ENCODE measurements around the gene GTF2H1.

The GTF2H1 gene

DNA sequence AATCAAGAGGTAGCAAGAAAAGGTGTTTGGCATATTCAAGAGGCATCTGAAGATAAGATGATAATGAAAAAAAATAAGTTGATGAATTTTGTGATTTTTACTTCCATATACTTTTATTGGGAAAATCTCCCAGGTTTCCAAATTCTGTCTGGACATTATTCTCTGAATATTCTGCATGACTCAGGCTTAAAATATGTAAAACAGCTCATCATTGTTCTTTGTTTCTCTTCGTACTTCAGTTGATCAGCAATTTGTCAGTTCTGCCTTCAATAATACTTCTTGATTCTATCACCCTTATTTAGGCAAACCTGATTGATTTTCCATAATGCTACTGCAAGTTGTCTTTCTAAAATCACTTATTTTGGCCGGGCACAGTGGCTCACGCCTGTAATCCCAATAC lies 30.2 kb downstream of the GTF2H1 start:
- TF ChIP-seq NFIC (IDR thresholded peaks at IDR 0.05) = no peak

DNA sequence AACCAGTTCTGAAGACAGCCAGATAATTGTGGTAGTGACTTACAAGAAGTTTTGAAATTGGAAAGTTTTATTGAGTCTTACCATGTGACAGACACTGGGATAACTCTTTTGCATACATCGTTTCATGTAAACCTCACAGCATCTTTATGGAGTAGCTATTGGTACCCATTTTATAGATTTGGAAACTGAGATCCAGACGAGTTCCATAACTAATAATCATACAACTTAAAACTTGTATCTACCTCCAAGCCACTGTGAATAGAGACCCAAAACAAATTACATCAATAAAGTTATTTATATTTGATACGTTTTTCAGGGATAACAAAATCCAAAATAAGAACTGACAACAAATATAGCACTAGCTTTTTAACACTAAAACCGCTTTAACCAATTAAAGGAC lies 36.3 kb downstream of the GTF2H1 start:
- TF ChIP-seq ZBTB7A (IDR thresholded peaks at IDR 0.05; ENCODE audit: low read depth) (no peak), YY1 (IDR thresholded peaks at IDR 0.05; ENCODE audit: low read depth) (no peak), CREB1 (IDR thresholded peaks at IDR 0.05; ENCODE audit: low read depth) (no peak), TAF1 (IDR thresholded peaks at IDR 0.05; ENCODE audit: low read depth) (no peak), FOXM1 (IDR thresholded peaks at IDR 0.05; ENCODE audit: borderline replicate concordance, low read depth) (no peak), EGR1 (IDR thresholded peaks at IDR 0.05) (no peak)
- TF ChIP-seq, protein P1, sequence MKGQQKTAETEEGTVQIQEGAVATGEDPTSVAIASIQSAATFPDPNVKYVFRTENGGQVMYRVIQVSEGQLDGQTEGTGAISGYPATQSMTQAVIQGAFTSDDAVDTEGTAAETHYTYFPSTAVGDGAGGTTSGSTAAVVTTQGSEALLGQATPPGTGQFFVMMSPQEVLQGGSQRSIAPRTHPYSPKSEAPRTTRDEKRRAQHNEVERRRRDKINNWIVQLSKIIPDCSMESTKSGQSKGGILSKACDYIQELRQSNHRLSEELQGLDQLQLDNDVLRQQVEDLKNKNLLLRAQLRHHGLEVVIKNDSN (IDR thresholded peaks at IDR 0.05) = no peak
- TF ChIP-seq, protein P2, sequence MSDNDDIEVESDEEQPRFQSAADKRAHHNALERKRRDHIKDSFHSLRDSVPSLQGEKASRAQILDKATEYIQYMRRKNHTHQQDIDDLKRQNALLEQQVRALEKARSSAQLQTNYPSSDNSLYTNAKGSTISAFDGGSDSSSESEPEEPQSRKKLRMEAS (IDR thresholded peaks at IDR 0.05) = no peak

DNA sequence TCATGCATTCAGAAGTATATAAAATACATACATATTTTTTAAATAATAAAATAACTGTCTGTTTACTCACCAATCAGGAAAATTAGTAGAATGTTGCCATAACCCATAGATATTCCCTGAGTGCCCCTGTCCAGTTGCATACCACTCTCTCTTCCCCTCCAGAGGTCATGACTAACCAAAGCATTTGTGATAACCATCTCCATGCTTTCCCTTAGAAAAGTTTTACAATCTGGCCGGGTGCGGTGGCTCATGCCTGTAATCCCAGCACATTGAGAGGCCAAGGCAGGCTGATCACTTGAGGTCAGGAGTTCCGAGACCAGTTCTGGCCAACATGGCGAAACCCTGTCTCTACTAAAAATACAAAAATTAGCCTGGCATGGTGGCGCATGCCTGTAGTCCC lies 38.8 kb downstream of the GTF2H1 start:
- no peak for TF ChIP-seq CREB1 (IDR thresholded peaks at IDR 0.05; ENCODE audit: low read depth)
- TF ChIP-seq YY1 (IDR thresholded peaks at IDR 0.05; ENCODE audit: low read depth) = no peak
- TF ChIP-seq FOXM1 (IDR thresholded peaks at IDR 0.05; ENCODE audit: borderline replicate concordance, low read depth) = no peak
- no peak for TF ChIP-seq EGR1 (IDR thresholded peaks at IDR 0.05)
- TF ChIP-seq, protein P3, sequence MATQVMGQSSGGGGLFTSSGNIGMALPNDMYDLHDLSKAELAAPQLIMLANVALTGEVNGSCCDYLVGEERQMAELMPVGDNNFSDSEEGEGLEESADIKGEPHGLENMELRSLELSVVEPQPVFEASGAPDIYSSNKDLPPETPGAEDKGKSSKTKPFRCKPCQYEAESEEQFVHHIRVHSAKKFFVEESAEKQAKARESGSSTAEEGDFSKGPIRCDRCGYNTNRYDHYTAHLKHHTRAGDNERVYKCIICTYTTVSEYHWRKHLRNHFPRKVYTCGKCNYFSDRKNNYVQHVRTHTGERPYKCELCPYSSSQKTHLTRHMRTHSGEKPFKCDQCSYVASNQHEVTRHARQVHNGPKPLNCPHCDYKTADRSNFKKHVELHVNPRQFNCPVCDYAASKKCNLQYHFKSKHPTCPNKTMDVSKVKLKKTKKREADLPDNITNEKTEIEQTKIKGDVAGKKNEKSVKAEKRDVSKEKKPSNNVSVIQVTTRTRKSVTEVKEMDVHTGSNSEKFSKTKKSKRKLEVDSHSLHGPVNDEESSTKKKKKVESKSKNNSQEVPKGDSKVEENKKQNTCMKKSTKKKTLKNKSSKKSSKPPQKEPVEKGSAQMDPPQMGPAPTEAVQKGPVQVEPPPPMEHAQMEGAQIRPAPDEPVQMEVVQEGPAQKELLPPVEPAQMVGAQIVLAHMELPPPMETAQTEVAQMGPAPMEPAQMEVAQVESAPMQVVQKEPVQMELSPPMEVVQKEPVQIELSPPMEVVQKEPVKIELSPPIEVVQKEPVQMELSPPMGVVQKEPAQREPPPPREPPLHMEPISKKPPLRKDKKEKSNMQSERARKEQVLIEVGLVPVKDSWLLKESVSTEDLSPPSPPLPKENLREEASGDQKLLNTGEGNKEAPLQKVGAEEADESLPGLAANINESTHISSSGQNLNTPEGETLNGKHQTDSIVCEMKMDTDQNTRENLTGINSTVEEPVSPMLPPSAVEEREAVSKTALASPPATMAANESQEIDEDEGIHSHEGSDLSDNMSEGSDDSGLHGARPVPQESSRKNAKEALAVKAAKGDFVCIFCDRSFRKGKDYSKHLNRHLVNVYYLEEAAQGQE (IDR thresholded peaks at IDR 0.05; ENCODE audit: low read depth) = no peak
- no peak for TF ChIP-seq CEBPB (IDR thresholded peaks at IDR 0.05)
- TF ChIP-seq, protein P1 (IDR thresholded peaks at IDR 0.05) = no peak
- no peak for TF ChIP-seq ZBTB7A (IDR thresholded peaks at IDR 0.05; ENCODE audit: low read depth)
- TF ChIP-seq, protein P2 (IDR thresholded peaks at IDR 0.05) = no peak
- TF ChIP-seq RAD21 (IDR thresholded peaks at IDR 0.05; ENCODE audit: low read depth) = no peak
- TF ChIP-seq TAF1 (IDR thresholded peaks at IDR 0.05; ENCODE audit: low read depth) = no peak
- no peak for TF ChIP-seq TCF12 (IDR thresholded peaks at IDR 0.05; ENCODE audit: low read depth)
- TF ChIP-seq TEAD4 (IDR thresholded peaks at IDR 0.05) = no peak
- TF ChIP-seq NFIC (IDR thresholded peaks at IDR 0.05) = no peak
- no peak for TF ChIP-seq EP300 (IDR thresholded peaks at IDR 0.05; ENCODE audit: borderline replicate concordance)

DNA sequence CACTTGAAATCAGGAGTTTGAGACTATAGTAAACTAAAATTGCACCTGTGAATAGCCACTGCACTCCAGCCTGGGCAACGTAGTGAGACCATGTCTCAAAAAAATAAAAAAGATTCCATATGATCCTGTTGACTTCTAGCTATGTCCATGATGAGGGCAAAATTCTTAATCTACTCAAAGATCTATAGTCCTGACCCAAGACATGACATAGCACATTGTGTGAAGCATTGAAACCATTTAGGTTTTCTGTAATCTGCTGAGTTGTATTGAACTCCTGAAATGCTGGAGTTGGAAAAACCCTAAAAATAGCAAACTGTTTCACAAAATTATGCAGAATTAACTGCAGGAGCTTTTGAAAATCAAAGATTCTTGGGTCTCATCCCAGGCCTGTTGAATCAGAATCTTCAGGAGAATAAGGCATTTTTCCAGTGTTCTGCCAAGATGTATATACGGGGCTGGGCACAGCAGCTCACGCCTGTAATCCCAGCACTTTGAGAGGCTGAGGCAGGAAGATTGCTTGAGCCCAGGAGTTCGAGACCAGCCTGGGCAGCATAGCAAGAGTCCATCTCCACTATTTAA lies 42.2 kb downstream of the GTF2H1 start:
- TF ChIP-seq RAD21 (IDR thresholded peaks at IDR 0.05; ENCODE audit: low read depth) (no peak), FOXM1 (IDR thresholded peaks at IDR 0.05; ENCODE audit: borderline replicate concordance, low read depth) (no peak), CREB1 (IDR thresholded peaks at IDR 0.05; ENCODE audit: low read depth) (no peak), ZBTB7A (IDR thresholded peaks at IDR 0.05; ENCODE audit: low read depth) (no peak), YY1 (IDR thresholded peaks at IDR 0.05; ENCODE audit: low read depth) (no peak), CEBPB (IDR thresholded peaks at IDR 0.05) (no peak), TEAD4 (IDR thresholded peaks at IDR 0.05) (no peak), TAF1 (IDR thresholded peaks at IDR 0.05; ENCODE audit: low read depth) (no peak), TCF12 (IDR thresholded peaks at IDR 0.05; ENCODE audit: low read depth) (no peak), EGR1 (IDR thresholded peaks at IDR 0.05) (no peak), NFIC (IDR thresholded peaks at IDR 0.05) (no peak)
- TF ChIP-seq, protein P2 (IDR thresholded peaks at IDR 0.05) = no peak
- TF ChIP-seq, protein P1 (IDR thresholded peaks at IDR 0.05) = no peak
- TF ChIP-seq, protein P3 (IDR thresholded peaks at IDR 0.05; ENCODE audit: low read depth) = no peak

DNA sequence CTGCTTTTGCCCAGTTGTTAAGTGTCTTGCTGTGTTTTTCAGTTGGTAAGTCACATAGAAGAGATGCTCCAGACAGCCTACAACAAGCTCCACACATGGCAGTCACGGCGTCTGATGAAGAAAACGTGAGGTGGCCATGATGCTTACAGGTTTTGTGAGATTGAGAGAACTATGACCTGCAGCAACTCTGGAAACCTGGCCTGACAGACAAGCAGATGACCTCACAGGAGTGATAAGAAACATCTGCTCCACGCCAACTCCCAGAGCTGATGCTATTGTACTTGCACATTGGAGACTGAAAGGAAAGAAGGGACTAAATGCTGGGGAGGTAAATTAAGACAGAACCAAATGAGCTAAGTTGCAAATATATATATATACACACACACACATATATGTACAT lies 43.4 kb downstream of the GTF2H1 start:
- TF ChIP-seq EP300 (IDR thresholded peaks at IDR 0.05; ENCODE audit: borderline replicate concordance) (no peak), NFIC (IDR thresholded peaks at IDR 0.05) (no peak), RAD21 (IDR thresholded peaks at IDR 0.05; ENCODE audit: low read depth) (no peak), YY1 (IDR thresholded peaks at IDR 0.05; ENCODE audit: low read depth) (no peak), TEAD4 (IDR thresholded peaks at IDR 0.05) (no peak), FOXM1 (IDR thresholded peaks at IDR 0.05; ENCODE audit: borderline replicate concordance, low read depth) (no peak), TAF1 (IDR thresholded peaks at IDR 0.05; ENCODE audit: low read depth) (no peak), EGR1 (IDR thresholded peaks at IDR 0.05) (no peak), TCF12 (IDR thresholded peaks at IDR 0.05; ENCODE audit: low read depth) (no peak), CREB1 (IDR thresholded peaks at IDR 0.05; ENCODE audit: low read depth) (no peak), ZBTB7A (IDR thresholded peaks at IDR 0.05; ENCODE audit: low read depth) (no peak), CEBPB (IDR thresholded peaks at IDR 0.05) (no peak)
- TF ChIP-seq, protein P1 (IDR thresholded peaks at IDR 0.05) = no peak
- TF ChIP-seq, protein P2 (IDR thresholded peaks at IDR 0.05) = no peak
- TF ChIP-seq, protein P3 (IDR thresholded peaks at IDR 0.05; ENCODE audit: low read depth) = no peak
